Sigmoid colon (tissue), 3 donors: Measurements from ENCODE around the gene LIPK.

ENCODE experiments used
- POLR2A ChIP-seq, 2 donors: fragments of 450-650 bp; IDR thresholded peaks; one replicate each; pipeline ENCODE4 v1.6.1; 2016; ENCODE audit warnings: antibody characterized with exemption in 2 of 2, mild to moderate bottlenecking in 2 of 2, moderate library complexity in 2 of 2
- TF ChIP-seq, protein P1 (sequence below), 4 experiments: fragments of 450-650 bp in 3 of 4; fragments of 200-600 bp in 1 of 4; IDR thresholded peaks; one replicate each; pipeline ENCODE4 v1.5.1; 2016 to 2019; ENCODE audit warnings: antibody characterized with exemption in 4 of 4, mild to moderate bottlenecking in 3 of 4, moderate library complexity in 2 of 4

DNA sequence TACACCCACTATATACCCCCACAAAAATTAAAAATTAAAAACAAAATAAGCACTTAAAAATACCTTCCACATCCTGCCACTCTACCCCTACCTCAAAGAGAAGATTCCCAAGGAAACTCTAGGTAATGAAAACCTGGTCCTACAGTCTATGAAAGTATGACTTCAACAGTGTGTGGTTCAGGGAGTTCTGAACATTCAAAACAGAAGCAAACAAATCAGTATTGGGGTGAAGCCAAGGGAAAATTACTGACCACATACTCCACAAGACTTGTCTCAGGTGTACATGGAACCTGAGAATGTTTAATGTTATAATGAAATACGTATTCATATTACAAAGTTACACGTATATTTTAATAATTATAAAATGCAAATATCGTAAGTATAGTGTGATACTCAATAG lies 76.2 kb downstream of the LIPK start:
- TF ChIP-seq, protein P1, sequence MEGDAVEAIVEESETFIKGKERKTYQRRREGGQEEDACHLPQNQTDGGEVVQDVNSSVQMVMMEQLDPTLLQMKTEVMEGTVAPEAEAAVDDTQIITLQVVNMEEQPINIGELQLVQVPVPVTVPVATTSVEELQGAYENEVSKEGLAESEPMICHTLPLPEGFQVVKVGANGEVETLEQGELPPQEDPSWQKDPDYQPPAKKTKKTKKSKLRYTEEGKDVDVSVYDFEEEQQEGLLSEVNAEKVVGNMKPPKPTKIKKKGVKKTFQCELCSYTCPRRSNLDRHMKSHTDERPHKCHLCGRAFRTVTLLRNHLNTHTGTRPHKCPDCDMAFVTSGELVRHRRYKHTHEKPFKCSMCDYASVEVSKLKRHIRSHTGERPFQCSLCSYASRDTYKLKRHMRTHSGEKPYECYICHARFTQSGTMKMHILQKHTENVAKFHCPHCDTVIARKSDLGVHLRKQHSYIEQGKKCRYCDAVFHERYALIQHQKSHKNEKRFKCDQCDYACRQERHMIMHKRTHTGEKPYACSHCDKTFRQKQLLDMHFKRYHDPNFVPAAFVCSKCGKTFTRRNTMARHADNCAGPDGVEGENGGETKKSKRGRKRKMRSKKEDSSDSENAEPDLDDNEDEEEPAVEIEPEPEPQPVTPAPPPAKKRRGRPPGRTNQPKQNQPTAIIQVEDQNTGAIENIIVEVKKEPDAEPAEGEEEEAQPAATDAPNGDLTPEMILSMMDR (IDR thresholded peaks at IDR 0.05) = no peak
- no peak for TF ChIP-seq POLR2A (IDR thresholded peaks at IDR 0.05)
